HCEC 1CT (cell line): ENCODE results near the gene PPFIBP2.

Experiments
- DNase-seq: peaks from one replicate; pipeline ENCODE4 v3.0.0-alpha.2; 2017

Gene PPFIBP2

GRCh38 chr11:7528514-7529049 is 14.8 kb downstream of the PPFIBP2 start:
- no peak for DNase-seq

GRCh38 chr11:7530013-7530640 is 16.3 kb downstream of the PPFIBP2 start:
- no peak for DNase-seq

GRCh38 chr11:7531011-7531410 is 17.2 kb downstream of the PPFIBP2 start:
- DNase-seq = no peak

GRCh38 chr11:7532405-7533145 is 18.8 kb downstream of the PPFIBP2 start:
- no peak for DNase-seq

- DNase-seq = no peak
These were observed 19.6 kb downstream of the PPFIBP2 start for GRCh38 chr11:7533199-7534041.

- no peak for DNase-seq
These were observed 20.2 kb downstream of the PPFIBP2 start for GRCh38 chr11:7534042-7534378.

GRCh38 chr11:7536100-7536499 is 22.3 kb downstream of the PPFIBP2 start:
- DNase-seq = no peak

- DNase-seq = no peak
These were observed 23.5 kb downstream of the PPFIBP2 start for GRCh38 chr11:7537265-7537664.

- DNase-seq = no peak
These were observed 24.2 kb downstream of the PPFIBP2 start for GRCh38 chr11:7538031-7538430.

GRCh38 chr11:7538466-7539454 is 25.0 kb downstream of the PPFIBP2 start:
- DNase-seq = no peak

GRCh38 chr11:7540830-7541555 is 27.2 kb downstream of the PPFIBP2 start:
- no peak for DNase-seq

GRCh38 chr11:7543302-7543701 is 29.5 kb downstream of the PPFIBP2 start:
- DNase-seq = no peak

GRCh38 chr11:7544021-7544420 is 30.2 kb downstream of the PPFIBP2 start:
- DNase-seq = no peak

GRCh38 chr11:7545611-7546010 is 31.8 kb downstream of the PPFIBP2 start:
- DNase-seq = no peak

- DNase-seq = peak; percentile 45
These were observed 32.6 kb downstream of the PPFIBP2 start for GRCh38 chr11:7546324-7546791.

GRCh38 chr11:7547687-7548086 is 33.9 kb downstream of the PPFIBP2 start:
- DNase-seq = no peak

GRCh38 chr11:7548659-7549274 is 35.0 kb downstream of the PPFIBP2 start:
- DNase-seq = no peak

GRCh38 chr11:7549681-7550080 is 35.9 kb downstream of the PPFIBP2 start:
- DNase-seq = no peak

GRCh38 chr11:7551571-7551970 is 37.8 kb downstream of the PPFIBP2 start:
- DNase-seq = peak; percentile 69

GRCh38 chr11:7552666-7553065 is 38.9 kb downstream of the PPFIBP2 start:
- no peak for DNase-seq
